Stimulated activated CD8-positive, alpha-beta memory T cell treated with anti-CD3 and anti-CD28 coated beads, Interleukin-15, amount 100 ng/mL, for 24 hours (primary cell): ENCODE results near the gene HPD.
A peak's percentile ranks its signal among the peaks of the same experiment; 100 is the strongest.
"Not testable (repeated sequence)": the region's sequence is repeated elsewhere in the genome, so short reads cannot be mapped to it uniquely, and the experiment has no call there.

Experiments
- DNase-seq: peaks from one replicate; pipeline ENCODE4 v3.0.0-alpha.2; 2020; ENCODE audit warnings: low read depth

HPD gene

GRCh38 chr12:121866331-121866730 lies 7.7 kb upstream of the HPD start:
- DNase-seq: no peak

- no peak for DNase-seq
Observed at GRCh38 chr12:121861636-121862254, 3.1 kb upstream of the HPD start.

- DNase-seq: not testable (repeated sequence)
Observed at GRCh38 chr12:121860699-121861098, 2.0 kb upstream of the HPD start.

GRCh38 chr12:121860257-121860656 lies 1.6 kb upstream of the HPD start:
- DNase-seq: no peak

- DNase-seq: no peak
Observed at GRCh38 chr12:121858318-121858661, 369 bp downstream of the HPD start.

GRCh38 chr12:121857322-121858246 lies 1.1 kb downstream of the HPD start:
- DNase-seq: no peak

GRCh38 chr12:121852392-121852791 lies 6.3 kb downstream of the HPD start:
- not testable (repeated sequence) for DNase-seq

GRCh38 chr12:121849665-121850064 lies 9.0 kb downstream of the HPD start:
- DNase-seq: no peak

- DNase-seq: no peak
Observed at GRCh38 chr12:121849211-121849610, 9.4 kb downstream of the HPD start.

GRCh38 chr12:121845701-121846100 lies 13.0 kb downstream of the HPD start:
- DNase-seq: no peak

- no peak for DNase-seq
Observed at GRCh38 chr12:121843236-121843982, 15.2 kb downstream of the HPD start.

GRCh38 chr12:121839993-121840761 lies 18.5 kb downstream of the HPD start:
- DNase-seq: no peak

- peak; percentile 99 for DNase-seq
Observed at GRCh38 chr12:121839106-121839992, 19.3 kb downstream of the HPD start.

- DNase-seq: no peak
Observed at GRCh38 chr12:121838126-121838525, 20.5 kb downstream of the HPD start.

GRCh38 chr12:121837680-121838079 lies 21.0 kb downstream of the HPD start:
- no peak for DNase-seq

- no peak for DNase-seq
Observed at GRCh38 chr12:121831571-121832245, 27.0 kb downstream of the HPD start.

GRCh38 chr12:121830588-121831265 lies 27.9 kb downstream of the HPD start:
- no peak for DNase-seq

GRCh38 chr12:121830134-121830533 lies 28.5 kb downstream of the HPD start:
- DNase-seq: no peak

GRCh38 chr12:121829250-121829918 lies 29.3 kb downstream of the HPD start:
- no peak for DNase-seq
